Measurements from ENCODE around the gene TDRKH. TPM values are rescaled to one million over a fixed set of nuclear protein-coding genes. Genes with fewer than 3 reads are reported as not detected.
A peak's percentile ranks its signal among the peaks of the same experiment; 100 is the strongest.

Gene TDRKH
- total RNA-seq, 2 donors from 2014 or later = 6.8 to 9.1 TPM

- TF ChIP-seq, protein P1, sequence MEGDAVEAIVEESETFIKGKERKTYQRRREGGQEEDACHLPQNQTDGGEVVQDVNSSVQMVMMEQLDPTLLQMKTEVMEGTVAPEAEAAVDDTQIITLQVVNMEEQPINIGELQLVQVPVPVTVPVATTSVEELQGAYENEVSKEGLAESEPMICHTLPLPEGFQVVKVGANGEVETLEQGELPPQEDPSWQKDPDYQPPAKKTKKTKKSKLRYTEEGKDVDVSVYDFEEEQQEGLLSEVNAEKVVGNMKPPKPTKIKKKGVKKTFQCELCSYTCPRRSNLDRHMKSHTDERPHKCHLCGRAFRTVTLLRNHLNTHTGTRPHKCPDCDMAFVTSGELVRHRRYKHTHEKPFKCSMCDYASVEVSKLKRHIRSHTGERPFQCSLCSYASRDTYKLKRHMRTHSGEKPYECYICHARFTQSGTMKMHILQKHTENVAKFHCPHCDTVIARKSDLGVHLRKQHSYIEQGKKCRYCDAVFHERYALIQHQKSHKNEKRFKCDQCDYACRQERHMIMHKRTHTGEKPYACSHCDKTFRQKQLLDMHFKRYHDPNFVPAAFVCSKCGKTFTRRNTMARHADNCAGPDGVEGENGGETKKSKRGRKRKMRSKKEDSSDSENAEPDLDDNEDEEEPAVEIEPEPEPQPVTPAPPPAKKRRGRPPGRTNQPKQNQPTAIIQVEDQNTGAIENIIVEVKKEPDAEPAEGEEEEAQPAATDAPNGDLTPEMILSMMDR (IDR thresholded peaks at IDR 0.05) = no peak
- intact Hi-C loops (cut with DNase I) = no loop called here
- no peak overlapping the region for H3K9ac ChIP-seq (ENCODE audit: low read depth in 2 of 2, low read length in 2 of 2)
- DNase-seq = peak; percentile 18
- no peak overlapping the region for H3K27ac ChIP-seq
- no peaks in the 10 kb centered on the region for H3K27me3 ChIP-seq
- no peaks in the 10 kb centered on the region for H3K36me3 ChIP-seq
- no peaks in the 10 kb centered on the region for H3K4me1 ChIP-seq
- H3K4me3 ChIP-seq = no peak overlapping the region
- H3K9me3 ChIP-seq = no peaks in the 10 kb centered on the region
These were observed 61.9 kb downstream of the TDRKH start for GRCh38 chr1:151728151-151729054.

DNA sequence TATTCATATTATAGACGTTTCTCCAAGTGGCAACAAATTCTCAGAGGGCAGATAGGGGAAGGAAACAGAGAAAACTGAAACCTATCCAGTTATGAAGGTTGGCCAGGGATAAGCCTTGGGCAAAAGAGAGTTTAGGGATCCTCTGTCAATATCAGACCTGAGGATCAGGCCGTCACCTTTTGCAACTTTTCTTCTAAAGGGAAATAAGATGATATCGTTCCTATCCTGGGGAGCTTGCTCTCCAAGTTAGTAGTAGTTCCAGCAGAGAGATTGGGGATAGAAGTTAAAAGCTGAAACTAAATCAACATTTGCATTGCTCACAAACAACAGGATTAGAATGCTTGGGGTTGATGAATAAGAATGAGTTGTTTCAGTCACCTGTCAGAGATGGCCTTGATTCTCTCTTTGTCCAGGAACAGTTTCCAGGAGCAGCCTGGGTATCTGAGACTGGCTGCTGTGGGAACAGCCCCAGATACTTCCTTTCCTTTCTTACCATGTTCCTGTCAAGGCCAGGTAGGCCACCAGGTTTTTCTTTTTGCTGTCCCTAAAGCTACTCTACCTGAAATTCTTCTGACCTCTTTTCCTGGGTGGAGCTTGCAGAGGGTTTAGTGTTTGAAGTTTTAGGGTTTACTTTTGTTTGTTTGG lies 66.5 kb downstream of the TDRKH start:
- Histone ChIP-seq H3K4me1 (peaks cover 16% of the 10 kb centered on the region), H3K27me3 (no peaks in the 10 kb centered on the region), H3K9ac (ENCODE audit: low read depth in 2 of 2, low read length in 2 of 2) (no peak overlapping the region), H3K4me3 (no peak overlapping the region), H3K27ac (no peak overlapping the region), H3K9me3 (no peaks in the 10 kb centered on the region), H3K36me3 (no peaks in the 10 kb centered on the region)
- intact Hi-C loops (cut with DNase I) = no loop called here
- TF ChIP-seq, protein P1 (IDR thresholded peaks at IDR 0.05) = no peak
- no peak for DNase-seq

Other genes starting within 250 kb of the TDRKH start
- 10 to 100 TPM; 28.7 to 32.0 TPM for gene SNX27, start 178.4 kb downstream of the TDRKH start, total RNA-seq
- 1 to 10 TPM; 2.7 to 2.8 TPM for gene CELF3, start 73.7 kb downstream of the TDRKH start, total RNA-seq
- under 1 TPM in 1 of 2 donors, not detected in 1; 0.91 TPM for gene RIIAD1, start 69.0 kb downstream of the TDRKH start, total RNA-seq
- gene MRPL9, start 27.0 kb downstream of the TDRKH start, total RNA-seq = 100 to 1,000 TPM in 1 of 2 donors, 10 to 100 TPM in 1; 49.4 to 104 TPM
- gene LINGO4, start 14.9 kb upstream of the TDRKH start, total RNA-seq = under 1 TPM; 0.12 to 0.13 TPM
- 10 to 100 TPM; 20.5 to 27.7 TPM for gene RORC, start 41.3 kb upstream of the TDRKH start, total RNA-seq
- 1 to 10 TPM in 1 of 2 donors, under 1 TPM in 1; 0.85 to 1.6 TPM for gene C2CD4D, start 49.3 kb upstream of the TDRKH start, total RNA-seq
- gene THEM5, start 63.2 kb upstream of the TDRKH start, total RNA-seq = not detected
- gene THEM4, start 119.0 kb upstream of the TDRKH start, total RNA-seq = 1 to 10 TPM; 6.6 to 7.7 TPM
- 1,000 to 10,000 TPM; 1,313 to 1,485 TPM for gene S100A10, start 203.4 kb upstream of the TDRKH start, total RNA-seq
- gene S100A11, start 246.5 kb upstream of the TDRKH start, total RNA-seq = 100 to 1,000 TPM; 194 to 260 TPM

Measured in colonic mucosa (tissue), 4 donors.